Measurements from ENCODE around the gene GBF1.
A peak's percentile ranks its signal among the peaks of the same experiment; 100 is the strongest.

Gene GBF1

DNA sequence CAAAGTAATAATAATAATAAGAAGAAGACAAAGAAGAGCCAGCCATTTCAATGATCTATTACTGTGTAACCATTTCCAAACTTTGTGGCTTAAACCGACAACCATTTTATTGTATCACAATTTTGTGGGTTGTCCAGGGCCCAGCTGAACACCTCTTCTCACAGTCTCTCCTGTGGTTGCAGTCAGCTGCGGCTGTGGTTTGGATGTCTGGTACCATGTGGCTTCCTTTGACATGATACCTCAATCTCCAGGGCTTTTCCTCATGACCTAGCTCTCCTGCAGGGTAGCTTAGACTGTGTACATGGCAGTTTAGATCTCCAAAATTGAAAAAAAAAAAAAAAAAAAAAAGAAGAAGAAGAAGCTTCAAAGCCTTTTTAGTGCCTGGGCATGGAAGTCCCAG is 77.6 kb downstream of the GBF1 start:
- DNase-seq (ENCODE audit: low read depth), result peak; percentile 32
- TF ChIP-seq, protein P1, sequence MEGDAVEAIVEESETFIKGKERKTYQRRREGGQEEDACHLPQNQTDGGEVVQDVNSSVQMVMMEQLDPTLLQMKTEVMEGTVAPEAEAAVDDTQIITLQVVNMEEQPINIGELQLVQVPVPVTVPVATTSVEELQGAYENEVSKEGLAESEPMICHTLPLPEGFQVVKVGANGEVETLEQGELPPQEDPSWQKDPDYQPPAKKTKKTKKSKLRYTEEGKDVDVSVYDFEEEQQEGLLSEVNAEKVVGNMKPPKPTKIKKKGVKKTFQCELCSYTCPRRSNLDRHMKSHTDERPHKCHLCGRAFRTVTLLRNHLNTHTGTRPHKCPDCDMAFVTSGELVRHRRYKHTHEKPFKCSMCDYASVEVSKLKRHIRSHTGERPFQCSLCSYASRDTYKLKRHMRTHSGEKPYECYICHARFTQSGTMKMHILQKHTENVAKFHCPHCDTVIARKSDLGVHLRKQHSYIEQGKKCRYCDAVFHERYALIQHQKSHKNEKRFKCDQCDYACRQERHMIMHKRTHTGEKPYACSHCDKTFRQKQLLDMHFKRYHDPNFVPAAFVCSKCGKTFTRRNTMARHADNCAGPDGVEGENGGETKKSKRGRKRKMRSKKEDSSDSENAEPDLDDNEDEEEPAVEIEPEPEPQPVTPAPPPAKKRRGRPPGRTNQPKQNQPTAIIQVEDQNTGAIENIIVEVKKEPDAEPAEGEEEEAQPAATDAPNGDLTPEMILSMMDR (IDR thresholded peaks at IDR 0.05; ENCODE audit: insufficient read depth, low read depth, low read length, missing control alignments), result no peak

DNA sequence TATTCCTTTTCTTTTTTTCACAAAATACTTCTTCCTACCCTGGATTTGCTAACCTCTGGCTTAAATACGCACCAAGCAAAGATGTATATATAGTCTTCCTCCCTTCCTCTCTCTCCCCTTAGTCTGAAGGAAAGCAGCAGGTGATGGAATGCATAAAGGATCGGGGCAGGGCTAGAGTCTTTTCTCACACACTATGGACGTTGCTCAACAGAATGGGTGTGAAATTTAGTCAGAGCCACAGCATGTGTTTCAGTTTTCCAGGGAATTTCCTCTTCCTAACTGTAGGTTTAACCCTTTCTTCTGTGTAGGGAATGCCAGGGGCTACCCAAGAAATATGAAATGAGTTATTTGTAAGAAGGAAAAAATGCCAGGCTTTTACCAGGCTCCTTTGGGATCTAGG is 78.7 kb downstream of the GBF1 start:
- no peak for DNase-seq (ENCODE audit: low read depth)
- H3K4me3 ChIP-seq (ENCODE audit: low read depth, low read length), result no peak overlapping the region
- TF ChIP-seq, protein P1 (IDR thresholded peaks at IDR 0.05; ENCODE audit: insufficient read depth, low read depth, low read length, missing control alignments), result no peak

More for the DNA sequence above, 77.6 kb downstream of the GBF1 start:
- H3K4me3 ChIP-seq (ENCODE audit: low read depth, low read length), result no peak overlapping the region

- H3K4me3 ChIP-seq (ENCODE audit: low read depth, low read length), result no peak overlapping the region
- DNase-seq (ENCODE audit: low read depth), result no peak
- TF ChIP-seq, protein P1 (IDR thresholded peaks at IDR 0.05; ENCODE audit: insufficient read depth, low read depth, low read length, missing control alignments), result no peak
These were observed 80.7 kb downstream of the GBF1 start for GRCh38 chr10:102326031-102326430.

GRCh38 chr10:102327002-102327401 is 81.7 kb downstream of the GBF1 start:
- TF ChIP-seq, protein P1 (IDR thresholded peaks at IDR 0.05; ENCODE audit: insufficient read depth, low read depth, low read length, missing control alignments), result no peak
- no peak for DNase-seq (ENCODE audit: low read depth)
- no peak overlapping the region for H3K4me3 ChIP-seq (ENCODE audit: low read depth, low read length)

DNA sequence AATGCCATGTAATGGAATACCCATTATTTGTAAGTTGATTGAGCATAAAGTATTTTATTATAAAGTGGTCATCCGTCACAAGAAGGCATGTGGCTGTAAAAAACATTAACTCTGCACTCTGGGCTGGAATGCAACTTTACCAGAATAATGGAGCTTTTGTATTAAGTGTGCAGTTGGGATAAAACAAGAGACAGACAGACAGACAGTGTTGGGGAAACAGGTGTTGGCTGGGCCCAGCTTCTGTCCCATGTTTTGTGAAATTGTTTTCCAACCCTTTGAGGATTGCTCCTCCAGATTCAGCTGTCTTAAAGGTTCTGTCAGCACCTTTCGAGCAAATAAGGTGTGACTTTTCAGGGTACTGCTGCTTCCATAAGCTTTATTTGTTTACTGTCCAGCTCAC is 82.3 kb downstream of the GBF1 start:
- no peak for DNase-seq (ENCODE audit: low read depth)
- TF ChIP-seq, protein P1 (IDR thresholded peaks at IDR 0.05; ENCODE audit: insufficient read depth, low read depth, low read length, missing control alignments), result no peak
- H3K4me3 ChIP-seq (ENCODE audit: low read depth, low read length), result no peak overlapping the region

DNA sequence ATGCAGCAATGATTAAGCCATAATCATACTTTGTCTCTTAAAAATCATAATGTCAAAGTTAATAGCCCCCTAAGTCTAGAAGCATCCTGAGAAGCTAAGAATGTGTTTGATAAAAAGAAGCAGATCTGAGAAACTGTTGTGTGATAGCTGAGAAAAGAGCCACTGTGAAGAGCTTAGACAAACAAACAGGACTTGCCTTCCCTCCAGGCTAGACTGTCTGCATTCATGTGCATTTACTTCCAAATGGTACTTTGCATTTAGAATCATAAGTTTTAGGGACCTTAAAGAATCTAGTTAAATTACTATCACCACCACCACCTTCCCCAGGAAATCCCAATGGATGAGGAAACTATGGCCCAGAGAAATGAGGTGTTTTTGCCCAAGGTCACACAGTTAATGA is 87.4 kb downstream of the GBF1 start:
- no peak overlapping the region for H3K4me3 ChIP-seq (ENCODE audit: low read depth, low read length)
- DNase-seq (ENCODE audit: low read depth), result no peak
- TF ChIP-seq, protein P1 (IDR thresholded peaks at IDR 0.05; ENCODE audit: insufficient read depth, low read depth, low read length, missing control alignments), result no peak

GRCh38 chr10:102334101-102334500 is 88.8 kb downstream of the GBF1 start:
- no peak overlapping the region for H3K4me3 ChIP-seq (ENCODE audit: low read depth, low read length)
- TF ChIP-seq, protein P1 (IDR thresholded peaks at IDR 0.05; ENCODE audit: insufficient read depth, low read depth, low read length, missing control alignments), result no peak
- no peak for DNase-seq (ENCODE audit: low read depth)
